Measurements from ENCODE around the gene RFX8. TPM values are rescaled to one million over a fixed set of nuclear protein-coding genes. Genes with fewer than 3 reads are reported as not detected.

The RFX8 gene
- total RNA-seq, 1 experiment from 2014 or later = not detected

- POLR2A ChIA-PET (ENCODE audit: low non-redundant PET) = no interaction called here
- Histone ChIP-seq H3K36me3 (ENCODE audit: insufficient read depth, low read length, poor library complexity, severe bottlenecking) (no peaks in the 10 kb centered on the region), H3K9me3 (ENCODE audit: low read depth, low read length, poor library complexity, severe bottlenecking) (no peaks in the 10 kb centered on the region), H3K4me3 (ENCODE audit: low read depth, low read length, poor library complexity, severe bottlenecking) (no peak overlapping the region), H3K4me1 (ENCODE audit: insufficient read depth, low read length, poor library complexity, severe bottlenecking) (no peaks in the 10 kb centered on the region), H3K27ac (ENCODE audit: low read depth, low read length, poor library complexity, severe bottlenecking) (no peak overlapping the region), H3K27me3 (replicated peaks; ENCODE audit: insufficient read depth, low read depth, low read length, poor library complexity) (no peaks in the 10 kb centered on the region)
- TF ChIP-seq EZH2 (IDR thresholded peaks at IDR 0.05; ENCODE audit: borderline replicate concordance, low read depth, low read length, poor library complexity, severe bottlenecking) (no peak), CTCF (conservative IDR thresholded peaks at IDR 0.05; ENCODE audit: low read depth, low read length) (no peak)
- no TSS peak for BruUV-seq (replicated peaks)
- CTCF ChIA-PET = no interaction called here
- intact Hi-C loops (cut with micrococcal nuclease; ENCODE audit: unreplicated experiment) = no loop called here
- DNase-seq (ENCODE audit: low spot score) = no peak
Measured at GRCh38 chr2:101428422-101429176, 46.3 kb downstream of the RFX8 start.

- Histone ChIP-seq H3K4me3 (ENCODE audit: low read depth, low read length, poor library complexity, severe bottlenecking) (no peak overlapping the region), H3K27me3 (replicated peaks; ENCODE audit: insufficient read depth, low read depth, low read length, poor library complexity) (no peaks in the 10 kb centered on the region), H3K36me3 (ENCODE audit: insufficient read depth, low read length, poor library complexity, severe bottlenecking) (no peaks in the 10 kb centered on the region), H3K27ac (ENCODE audit: low read depth, low read length, poor library complexity, severe bottlenecking) (no peak overlapping the region), H3K9me3 (ENCODE audit: low read depth, low read length, poor library complexity, severe bottlenecking) (no peaks in the 10 kb centered on the region), H3K4me1 (ENCODE audit: insufficient read depth, low read length, poor library complexity, severe bottlenecking) (no peaks in the 10 kb centered on the region)
- TF ChIP-seq CTCF (conservative IDR thresholded peaks at IDR 0.05; ENCODE audit: low read depth, low read length) = no peak
- no peak for TF ChIP-seq EZH2 (IDR thresholded peaks at IDR 0.05; ENCODE audit: borderline replicate concordance, low read depth, low read length, poor library complexity, severe bottlenecking)
- ChIA-PET CTCF (no interaction called here), POLR2A (ENCODE audit: low non-redundant PET) (no interaction called here)
- DNase-seq (ENCODE audit: low spot score) = no peak
- BruUV-seq (replicated peaks) = no TSS peak
- intact Hi-C loops (cut with micrococcal nuclease; ENCODE audit: unreplicated experiment) = no loop called here
Measured at GRCh38 chr2:101427743-101428142, 47.2 kb downstream of the RFX8 start.

- Histone ChIP-seq H3K27me3 (replicated peaks; ENCODE audit: insufficient read depth, low read depth, low read length, poor library complexity) (no peaks in the 10 kb centered on the region), H3K9me3 (ENCODE audit: low read depth, low read length, poor library complexity, severe bottlenecking) (no peaks in the 10 kb centered on the region), H3K36me3 (ENCODE audit: insufficient read depth, low read length, poor library complexity, severe bottlenecking) (no peaks in the 10 kb centered on the region), H3K4me1 (ENCODE audit: insufficient read depth, low read length, poor library complexity, severe bottlenecking) (no peaks in the 10 kb centered on the region), H3K4me3 (ENCODE audit: low read depth, low read length, poor library complexity, severe bottlenecking) (no peak overlapping the region), H3K27ac (ENCODE audit: low read depth, low read length, poor library complexity, severe bottlenecking) (no peak overlapping the region)
- intact Hi-C loops (cut with micrococcal nuclease; ENCODE audit: unreplicated experiment) = no loop called here
- POLR2A ChIA-PET (ENCODE audit: low non-redundant PET) = no interaction called here
- CTCF ChIA-PET = no interaction called here
- BruUV-seq (replicated peaks) = no TSS peak
- TF ChIP-seq EZH2 (IDR thresholded peaks at IDR 0.05; ENCODE audit: borderline replicate concordance, low read depth, low read length, poor library complexity, severe bottlenecking) (no peak), CTCF (conservative IDR thresholded peaks at IDR 0.05; ENCODE audit: low read depth, low read length) (no peak)
- DNase-seq (ENCODE audit: low spot score) = no peak
Measured at GRCh38 chr2:101427240-101427639, 47.7 kb downstream of the RFX8 start.

Measured in A673 (cell line).